GM19395 (cell line): ENCODE results near the gene ACYP2.
"Not testable (repeated sequence)": the region's sequence is repeated elsewhere in the genome, so short reads cannot be mapped to it uniquely, and the experiment has no call there.

Experiments
- ATAC-seq: cut with Tn5 transposase; IDR thresholded peaks from one replicate; pipeline ENCODE4 v1.9.1; 2021; ENCODE audit warnings: mild to moderate bottlenecking, moderate library complexity; ENCODE audit not compliant: unreplicated experiment

Gene ACYP2

GRCh38 chr2:54097124-54097523 lies 18.3 kb upstream of the ACYP2 start:
- no peak for ATAC-seq

DNA sequence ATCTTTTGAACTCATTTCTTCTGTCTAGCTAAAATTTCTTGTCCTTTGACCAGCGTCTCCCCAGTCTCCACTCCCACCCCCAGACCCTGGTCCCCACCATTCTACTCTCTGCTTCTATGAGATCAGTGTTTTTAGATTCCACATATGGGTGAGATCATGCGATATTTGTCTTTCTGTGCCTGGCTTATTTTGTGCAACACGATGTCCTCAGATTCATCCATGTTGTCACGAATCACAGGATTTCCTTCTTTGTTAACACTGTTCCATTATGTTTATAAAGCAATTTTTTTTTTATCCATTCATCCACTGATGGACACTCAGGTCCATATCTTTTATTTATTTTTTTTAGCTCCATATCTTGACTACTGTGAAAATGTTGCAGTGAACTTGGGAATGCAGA lies 16.0 kb upstream of the ACYP2 start:
- no peak for ATAC-seq

DNA sequence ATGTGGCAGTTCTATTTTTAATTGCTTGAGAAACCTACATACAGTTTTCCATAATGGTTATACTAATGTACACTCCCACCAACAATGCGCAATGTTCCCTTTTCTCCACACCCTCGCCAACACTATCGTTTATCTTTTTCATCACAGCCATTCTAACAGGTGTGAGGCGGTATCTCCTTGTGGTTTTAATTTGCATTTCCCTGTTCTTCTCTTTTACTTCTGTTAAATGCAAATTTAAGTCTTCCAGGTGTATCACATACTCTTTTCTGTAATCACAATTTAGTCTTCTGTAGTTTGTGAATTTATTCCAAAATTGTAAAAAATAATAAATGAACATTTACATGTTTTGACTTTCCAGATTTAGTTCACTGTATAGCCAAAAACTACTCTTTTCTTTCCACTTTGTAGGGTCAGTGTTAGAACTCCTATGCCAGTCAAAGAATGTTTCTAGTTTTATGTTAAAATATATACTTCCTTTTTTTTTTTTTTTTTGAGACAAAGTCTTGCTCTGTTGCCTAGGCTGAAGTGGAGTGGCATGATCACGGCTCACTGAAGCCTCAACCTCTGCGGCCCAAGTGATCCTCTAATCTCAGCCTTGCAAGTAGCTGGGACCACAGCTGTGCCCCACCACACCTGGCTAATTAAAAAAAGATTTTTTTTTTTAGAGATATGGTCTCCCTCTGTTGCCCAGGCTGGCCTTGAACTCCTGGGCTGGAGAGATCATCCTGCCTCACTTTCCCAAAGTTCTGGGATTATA lies 15.4 kb upstream of the ACYP2 start:
- peak; percentile 83 for ATAC-seq

- no peak for ATAC-seq
Measured at GRCh38 chr2:54100772-54101171, 14.6 kb upstream of the ACYP2 start.

DNA sequence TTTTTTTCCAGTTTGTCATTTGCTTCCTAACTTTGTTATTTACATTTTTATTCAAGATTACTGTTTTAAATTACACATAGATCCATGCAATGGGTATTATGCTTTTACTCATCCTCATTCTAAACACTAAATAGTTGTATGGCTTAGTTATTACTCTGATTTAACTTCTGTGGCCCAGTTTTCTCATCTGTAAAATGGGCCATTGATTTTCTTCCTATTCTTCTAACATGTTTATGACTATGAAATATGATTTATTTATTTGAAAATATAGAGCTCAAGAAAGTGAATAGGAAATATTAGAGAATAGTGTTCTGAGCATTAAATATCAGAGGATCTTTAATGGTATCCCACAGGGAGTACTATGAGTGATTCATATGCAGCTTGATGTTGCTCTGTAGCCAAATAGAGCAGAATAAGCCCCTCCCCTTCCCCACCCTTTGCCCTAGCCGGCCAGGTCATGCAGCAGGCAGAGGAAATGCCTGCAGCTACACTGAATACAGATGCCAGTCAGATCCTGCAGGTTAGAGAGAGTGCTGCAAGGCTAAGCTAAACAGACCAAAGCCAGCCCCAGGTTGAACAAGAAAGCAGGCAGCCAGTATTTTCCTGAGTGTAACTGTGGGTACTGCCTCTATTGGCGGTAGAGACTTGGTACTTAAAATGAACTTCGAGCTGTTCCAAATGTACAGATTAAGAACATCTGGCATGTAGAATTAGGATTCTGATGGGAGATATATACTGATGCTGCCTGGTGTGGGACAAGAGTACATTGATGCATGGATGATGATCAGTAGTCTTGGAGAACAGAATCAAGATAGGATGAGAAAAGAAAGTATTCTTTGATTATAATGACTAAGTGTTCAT lies 11.7 kb upstream of the ACYP2 start:
- peak; percentile 44 for ATAC-seq

- peak; percentile 59 for ATAC-seq
Measured at GRCh38 chr2:54106631-54107454, 8.6 kb upstream of the ACYP2 start.

GRCh38 chr2:54107455-54107764 lies 8.0 kb upstream of the ACYP2 start:
- ATAC-seq = no peak

DNA sequence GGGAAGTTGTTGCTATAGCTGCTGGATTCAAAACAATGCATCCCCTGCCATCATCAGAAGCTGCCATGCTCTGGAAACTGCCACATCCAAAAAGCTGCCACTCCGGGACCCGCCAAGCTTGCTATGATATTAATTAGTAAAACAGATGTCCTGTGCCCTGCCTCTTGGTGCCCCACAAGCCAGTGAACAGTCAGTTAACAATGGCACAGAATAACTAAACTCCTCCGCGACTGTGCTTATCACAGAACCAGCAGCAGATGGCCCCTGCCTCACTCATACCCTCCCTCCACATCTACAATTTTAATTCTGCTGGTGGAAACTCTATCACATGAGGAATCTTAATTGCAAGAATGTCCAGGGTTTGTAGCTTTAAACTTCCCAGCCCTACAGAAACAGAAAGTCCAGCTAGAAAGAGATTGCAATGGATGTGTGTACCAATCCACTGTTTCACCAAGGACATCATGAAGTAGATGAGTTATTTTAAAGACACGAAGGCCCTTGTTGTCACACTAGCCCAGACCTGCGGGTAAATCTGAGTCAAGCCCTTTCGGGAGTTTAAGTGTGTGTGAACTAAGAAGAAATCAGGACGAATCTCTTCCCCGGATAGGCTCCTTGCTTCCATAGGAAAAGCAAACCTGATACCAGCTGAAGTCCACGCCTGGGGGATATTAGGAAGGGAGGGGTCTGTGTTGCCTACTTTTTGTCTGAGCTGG lies 7.4 kb upstream of the ACYP2 start:
- no peak for ATAC-seq

DNA sequence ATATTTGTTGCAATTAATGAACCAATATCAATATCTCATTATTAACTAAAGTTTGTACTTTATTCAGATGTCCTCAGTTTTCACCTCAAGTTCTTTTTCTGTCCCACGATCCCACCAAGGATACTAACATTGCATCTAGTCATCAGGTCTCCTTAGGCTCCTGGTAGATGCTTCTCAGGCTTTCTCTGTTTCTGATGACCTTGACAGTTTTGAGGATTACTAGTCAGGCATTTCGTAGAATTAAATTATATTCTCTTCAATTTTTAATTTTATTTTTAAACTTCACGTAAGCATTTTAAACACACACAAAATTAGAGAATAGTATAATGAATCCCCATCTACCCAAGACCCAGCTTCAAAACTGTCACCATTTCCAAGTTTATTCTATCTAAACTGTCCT lies 5.6 kb upstream of the ACYP2 start:
- ATAC-seq = no peak

DNA sequence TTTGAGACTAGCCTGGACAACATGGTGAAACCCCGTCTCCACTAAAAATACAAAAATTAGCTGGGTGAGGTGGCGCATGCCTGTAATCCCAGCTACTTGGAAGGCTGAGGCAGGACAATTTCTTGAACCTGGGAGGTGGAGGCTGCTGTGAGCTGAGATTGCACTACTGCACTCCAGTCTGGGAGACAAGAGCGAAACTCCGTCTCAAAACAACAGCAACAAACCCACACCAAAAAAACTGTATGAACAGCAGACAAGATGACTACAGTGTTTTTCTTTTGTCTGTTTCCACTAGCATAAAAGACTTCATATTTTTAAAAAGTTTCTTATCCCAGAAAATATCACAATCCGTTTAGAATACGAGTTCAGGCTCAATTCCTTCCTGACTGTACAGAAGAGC lies 936 bp upstream of the ACYP2 start:
- ATAC-seq = not testable (repeated sequence)

DNA sequence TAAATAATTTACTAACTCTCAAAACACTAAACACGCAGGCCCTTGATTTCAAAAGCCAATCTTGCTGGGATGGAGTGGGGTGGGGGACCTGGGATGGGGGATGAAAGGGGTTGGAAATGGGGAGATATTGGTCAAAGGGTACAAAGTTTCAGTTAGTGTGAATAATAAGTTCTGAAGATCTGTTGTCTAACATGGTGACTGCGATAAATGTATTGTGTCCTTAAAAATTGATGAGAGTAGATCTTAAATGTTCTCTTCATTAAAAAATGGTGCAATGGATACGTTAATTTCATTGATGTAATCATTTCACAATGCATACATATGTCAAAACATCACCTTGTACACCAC lies 505 bp upstream of the ACYP2 start:
- ATAC-seq = peak; percentile 5

GRCh38 chr2:54116598-54116997 lies 1.2 kb downstream of the ACYP2 start:
- ATAC-seq = not testable (repeated sequence)

DNA sequence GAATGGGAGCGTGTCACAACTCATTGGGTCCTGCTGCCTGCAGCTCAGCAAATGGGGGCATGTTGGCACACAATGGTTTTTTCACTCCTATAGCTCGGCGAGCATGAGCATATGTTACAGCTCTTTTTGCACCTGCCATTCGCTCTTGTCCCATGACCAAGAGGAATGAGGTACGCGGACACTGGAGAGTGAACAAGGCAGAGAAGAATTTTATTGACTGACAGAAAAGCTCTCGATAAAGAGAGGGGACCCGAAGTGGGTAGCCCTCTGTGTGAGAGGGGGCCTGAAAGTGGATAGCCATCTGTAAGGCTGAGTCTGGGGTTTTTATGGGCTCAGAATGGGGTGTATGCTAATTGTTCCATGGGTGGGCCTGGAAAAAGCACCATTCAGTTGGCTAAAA lies 5.5 kb downstream of the ACYP2 start:
- ATAC-seq = no peak

- no peak for ATAC-seq
Measured at GRCh38 chr2:54122171-54122935, 6.9 kb downstream of the ACYP2 start.

GRCh38 chr2:54122939-54123338 lies 7.5 kb downstream of the ACYP2 start:
- no peak for ATAC-seq

- not testable (repeated sequence) for ATAC-seq
Measured at GRCh38 chr2:54127174-54127573, 11.8 kb downstream of the ACYP2 start.

- no peak for ATAC-seq
Measured at GRCh38 chr2:54133056-54133455, 17.6 kb downstream of the ACYP2 start.

GRCh38 chr2:54139210-54139609 lies 23.8 kb downstream of the ACYP2 start:
- ATAC-seq = no peak

DNA sequence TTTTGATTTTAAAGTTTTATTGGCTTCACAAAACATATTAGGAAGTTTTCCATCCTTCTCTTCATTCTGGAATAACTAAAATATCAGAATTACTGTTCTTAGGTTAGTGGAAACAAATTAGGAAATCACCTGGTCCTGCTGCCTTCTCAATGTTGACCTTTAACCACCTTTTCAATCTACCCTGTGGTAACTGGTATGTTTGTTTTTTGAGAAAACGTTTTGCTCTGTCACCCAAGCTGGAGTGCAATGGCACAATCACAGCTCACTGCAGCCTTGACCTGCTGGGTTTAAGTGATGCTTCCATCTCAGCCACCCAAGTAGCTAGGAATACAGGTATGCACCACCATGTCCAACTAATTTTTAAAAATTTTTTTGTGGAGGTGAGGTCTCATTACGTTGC lies 28.4 kb downstream of the ACYP2 start:
- ATAC-seq = no peak

DNA sequence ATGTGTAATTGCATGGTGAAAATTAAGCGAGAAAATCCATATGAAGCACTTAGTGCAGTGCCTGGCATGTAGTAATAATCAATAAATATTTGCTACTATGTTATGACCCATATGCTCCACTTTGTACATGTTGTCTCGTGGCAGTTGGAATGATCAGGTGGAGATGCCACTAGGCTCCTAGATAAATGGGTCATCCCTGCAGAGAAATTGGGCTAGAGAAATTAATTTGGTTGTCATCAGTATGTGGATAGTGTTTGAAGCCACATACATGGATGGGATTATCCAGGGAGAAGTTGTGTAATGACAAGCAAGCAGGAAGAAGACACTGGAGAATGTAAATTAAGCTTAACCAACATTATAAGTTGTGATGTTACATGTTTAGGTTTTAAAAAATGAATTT lies 33.0 kb downstream of the ACYP2 start:
- no peak for ATAC-seq
